Stimulated activated CD8-positive, alpha-beta memory T cell treated with anti-CD3 and anti-CD28 coated beads, Interleukin-2, amount 100 ng/mL, for 1 hour (primary cell): ENCODE data around the gene RABIF.
"Not testable (repeated sequence)": the region's sequence is repeated elsewhere in the genome, so short reads cannot be mapped to it uniquely, and the experiment has no call there.

ENCODE experiments used
- DNase-seq, 2 donors: peaks; one replicate each; pipeline ENCODE4 v3.0.0-alpha.2; 2020; ENCODE audit warnings: low read depth in 2 of 2

The RABIF gene

DNA sequence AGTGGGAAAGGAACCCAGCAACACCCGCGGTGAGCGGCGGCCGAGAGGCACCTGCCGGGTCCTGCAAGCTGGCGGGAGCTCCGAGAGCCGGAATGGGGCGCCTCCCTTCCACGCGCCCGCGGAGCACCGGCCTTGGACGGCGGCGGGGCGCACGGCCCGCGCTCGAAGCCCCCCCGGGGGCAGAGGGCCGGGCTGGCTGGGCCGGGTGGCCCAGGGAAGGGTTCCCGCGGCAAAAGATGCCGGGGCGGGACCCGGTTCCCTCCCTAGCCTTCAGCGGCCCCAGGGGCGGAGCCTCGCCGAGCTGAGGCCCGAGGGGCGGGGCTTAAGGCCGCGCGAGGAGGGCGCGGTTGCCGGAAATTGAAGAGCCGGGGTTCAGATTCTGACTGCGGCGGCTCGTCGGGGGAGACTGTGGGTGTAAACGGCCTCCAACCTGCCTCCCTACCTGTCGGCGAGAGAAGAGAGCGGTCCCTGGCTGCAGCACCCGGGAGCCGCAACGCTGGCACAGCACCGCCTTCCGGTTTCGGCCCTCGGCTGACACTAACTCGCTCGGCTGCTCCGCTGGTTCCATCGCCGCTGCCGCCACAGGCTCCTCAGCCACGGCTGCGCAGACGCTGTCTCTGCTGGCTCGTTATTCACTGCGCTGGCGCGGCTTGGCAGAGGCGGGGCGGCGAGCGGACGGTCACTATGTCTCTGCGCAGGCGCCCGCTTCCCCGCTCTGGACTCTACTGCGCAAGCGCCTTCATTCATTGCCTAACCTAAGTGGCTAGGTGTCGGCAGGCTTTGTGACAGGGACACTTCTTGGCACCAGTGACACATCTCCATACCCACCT is at the start of gene RABIF:
RABIF (minus strand) TSS at position 619 of the 830 bp plus-strand sequence; CDS start at position 568, 51 bp downstream.
- DNase-seq, result peak; percentile 92 to 95

DNA sequence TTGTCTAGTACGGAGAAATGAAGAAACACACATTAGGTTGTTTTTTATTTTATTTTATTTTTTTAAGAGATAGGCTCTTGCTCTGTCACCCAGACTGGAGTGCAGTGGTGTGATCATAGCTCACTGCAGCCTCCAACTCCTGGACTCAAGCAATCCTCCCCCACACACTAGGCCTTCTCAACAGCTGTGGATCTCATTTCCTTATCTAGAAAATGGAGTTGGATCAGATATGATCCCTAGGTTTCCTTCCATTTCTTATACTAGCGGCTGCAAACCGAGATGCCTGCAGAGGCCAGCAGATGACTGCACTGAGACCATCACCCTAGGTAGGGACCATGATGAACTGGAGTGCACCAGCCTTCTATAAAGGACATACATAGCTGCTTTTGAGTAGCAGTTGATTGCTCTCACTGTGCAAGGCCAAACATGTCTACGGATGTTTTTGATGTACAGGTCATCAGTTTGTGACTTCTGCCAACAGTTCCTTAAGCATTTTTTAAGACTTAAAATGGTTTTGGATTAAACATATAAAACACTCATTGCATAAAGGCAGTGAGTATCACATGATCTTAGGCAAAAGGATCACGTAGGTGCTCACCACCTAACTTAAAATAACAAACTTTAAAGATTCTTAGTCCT is 49.5 kb upstream of the RABIF start:
- DNase-seq, result no peak

DNA sequence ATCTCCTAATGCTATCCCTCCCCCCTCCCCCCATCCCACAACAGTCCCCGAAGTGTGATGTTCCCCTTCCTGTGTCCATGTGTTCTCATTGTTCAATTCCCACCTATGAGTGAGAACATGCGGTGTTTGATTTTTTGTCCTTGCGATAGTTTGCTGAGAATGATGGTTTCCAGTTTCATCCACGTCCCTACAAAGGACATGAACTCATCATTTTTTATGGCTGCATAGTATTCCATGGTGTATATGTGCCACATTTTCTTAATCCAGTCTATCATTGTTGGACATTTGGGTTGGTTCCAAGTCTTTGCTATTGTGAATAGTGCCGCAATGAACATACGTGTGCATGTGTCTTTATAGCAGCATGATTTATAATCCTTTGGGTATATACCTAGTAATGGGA is 47.5 kb upstream of the RABIF start:
- DNase-seq, result not testable (repeated sequence)

DNA sequence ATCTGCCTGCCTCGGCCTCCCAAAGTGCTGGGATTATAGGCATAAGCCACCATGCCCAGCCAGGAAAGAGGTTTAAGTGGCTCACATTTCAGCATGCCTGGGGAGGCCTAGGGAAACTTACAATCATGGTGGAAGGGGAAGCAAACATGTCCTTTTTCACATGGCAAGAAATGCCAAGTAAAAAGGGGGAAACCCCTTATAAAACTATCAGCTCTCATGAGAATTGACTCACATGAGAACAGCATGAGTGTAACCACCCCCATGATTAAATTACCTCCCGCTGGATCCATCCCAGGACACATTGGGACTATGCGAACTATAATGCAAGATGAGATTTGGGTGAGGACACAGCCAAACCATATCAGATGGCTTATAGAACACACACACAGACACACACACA is 46.9 kb upstream of the RABIF start:
- DNase-seq, result no peak

DNA sequence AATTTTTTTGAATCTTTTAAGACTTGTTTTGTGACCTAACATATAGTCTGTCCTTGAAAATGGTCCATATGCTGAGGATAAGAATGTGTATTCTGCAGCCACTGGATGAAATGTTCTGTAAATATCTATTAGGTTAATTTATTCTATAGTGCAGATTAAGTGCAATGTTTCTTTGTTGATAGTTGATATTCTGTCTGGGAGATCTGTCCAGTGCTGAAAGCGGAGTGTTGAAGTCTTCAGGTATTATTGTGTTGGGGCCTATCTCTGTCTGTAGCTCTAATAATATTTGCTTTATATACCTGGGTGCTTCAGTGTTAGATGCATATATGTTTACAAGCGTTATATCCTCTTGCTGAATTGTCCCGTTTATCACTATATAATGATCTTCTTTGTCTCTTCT is 45.8 kb upstream of the RABIF start:
- no peak for DNase-seq

DNA sequence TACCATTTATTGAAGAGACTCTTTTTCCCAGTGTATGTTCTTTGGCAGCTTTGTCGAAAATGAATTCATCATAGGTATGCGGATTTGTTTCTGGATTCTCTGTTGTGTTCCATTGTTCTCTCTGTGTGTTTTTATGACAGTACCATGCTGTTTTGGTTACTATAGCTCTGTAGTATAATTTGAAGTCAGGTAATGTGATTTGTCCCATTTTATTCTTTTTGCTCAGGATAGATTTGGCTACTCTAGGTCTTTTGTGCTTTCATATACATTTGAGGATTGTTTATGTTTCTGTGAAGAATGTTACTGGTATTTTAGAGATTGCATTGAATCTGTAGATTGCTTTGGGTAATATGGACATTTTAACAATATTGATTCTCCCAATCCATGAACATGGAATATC is 43.5 kb upstream of the RABIF start:
- no peak for DNase-seq

DNA sequence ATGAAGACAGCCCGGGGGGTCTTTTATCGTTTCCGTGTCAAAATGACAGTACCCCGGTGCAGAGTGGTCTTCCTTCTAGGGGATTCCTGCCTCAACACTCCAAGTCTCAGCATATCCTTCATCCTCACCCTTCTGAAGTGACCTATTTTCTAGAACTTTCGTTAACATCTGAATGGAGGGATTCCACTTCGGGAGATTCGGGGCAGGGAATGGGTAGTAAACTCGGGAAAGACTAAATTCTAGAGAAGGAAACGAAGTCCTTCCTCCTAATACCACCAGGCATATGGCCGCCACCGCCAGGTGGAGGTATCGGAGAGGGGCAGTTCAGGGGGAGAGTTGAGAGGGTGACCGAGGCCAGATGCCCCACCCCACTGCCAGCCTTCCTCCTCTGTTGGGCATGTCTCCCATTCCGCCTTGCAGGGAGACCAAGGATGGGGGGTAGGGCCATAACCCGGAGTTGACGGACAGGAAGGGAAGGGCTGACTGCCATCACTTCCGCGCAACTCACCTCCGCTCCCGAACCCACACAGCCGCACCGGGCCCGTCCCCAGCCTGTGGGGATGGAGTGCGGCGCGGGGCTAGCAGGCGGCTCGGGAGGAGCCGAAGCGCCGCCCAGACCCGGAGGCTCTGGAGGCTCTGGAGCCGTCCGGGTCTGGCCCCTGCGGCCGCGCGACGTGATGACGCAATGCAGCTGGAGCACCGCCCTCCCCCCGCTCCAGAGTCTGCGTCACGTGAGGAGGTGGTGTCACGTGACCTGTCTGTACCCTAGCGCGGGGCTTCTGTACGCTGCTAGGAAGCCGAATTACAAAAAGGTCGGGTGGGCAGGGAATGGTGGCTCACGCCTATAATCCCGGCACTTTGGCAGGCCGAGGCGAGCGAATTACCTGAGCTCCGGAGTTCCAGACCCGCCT is 37.9 kb upstream of the RABIF start, which contains the start of gene KLHL12:
KLHL12 (minus strand) TSS at position 654 of the 911 bp plus-strand sequence. CDS start 2,072 bp downstream, outside the sequence.
- peak; percentile 88 to 91 for DNase-seq

DNA sequence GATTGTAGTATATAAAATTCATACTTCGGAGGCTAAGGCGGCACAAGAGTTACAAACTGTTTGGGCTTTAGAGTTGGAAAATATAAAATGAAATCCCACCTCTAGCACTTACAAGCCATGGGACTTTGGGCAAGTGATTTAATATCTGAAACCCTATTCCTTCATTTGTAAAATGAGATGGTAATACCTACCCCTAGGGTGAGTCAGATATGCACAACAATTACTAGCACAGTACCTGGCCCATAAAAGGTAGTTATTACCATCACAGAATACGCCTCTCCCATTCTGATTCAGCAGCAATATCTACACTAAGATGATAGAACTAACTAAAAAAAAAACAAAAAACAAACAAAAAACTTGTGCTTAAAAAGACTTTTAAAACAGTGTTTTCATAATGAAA is 34.6 kb upstream of the RABIF start:
- DNase-seq, result no peak

DNA sequence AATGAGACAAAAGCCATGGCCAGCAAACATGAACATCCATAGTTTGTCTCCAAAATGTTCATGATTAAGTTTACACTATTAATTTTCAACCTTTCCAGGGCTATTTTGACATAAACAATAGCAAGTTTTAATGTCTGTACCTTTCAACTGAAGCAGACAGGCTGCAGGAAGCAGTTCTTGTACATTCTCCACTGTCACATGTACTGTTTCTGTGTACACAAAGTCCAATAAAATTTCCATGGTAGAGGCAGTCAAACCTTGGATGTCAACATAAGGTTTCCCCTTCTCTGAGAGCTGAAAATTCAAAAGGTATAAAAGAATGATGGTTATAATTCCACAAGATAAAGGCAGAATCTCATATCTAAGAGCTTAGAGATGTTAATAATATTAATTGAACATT is 30.7 kb upstream of the RABIF start:
- no peak for DNase-seq

DNA sequence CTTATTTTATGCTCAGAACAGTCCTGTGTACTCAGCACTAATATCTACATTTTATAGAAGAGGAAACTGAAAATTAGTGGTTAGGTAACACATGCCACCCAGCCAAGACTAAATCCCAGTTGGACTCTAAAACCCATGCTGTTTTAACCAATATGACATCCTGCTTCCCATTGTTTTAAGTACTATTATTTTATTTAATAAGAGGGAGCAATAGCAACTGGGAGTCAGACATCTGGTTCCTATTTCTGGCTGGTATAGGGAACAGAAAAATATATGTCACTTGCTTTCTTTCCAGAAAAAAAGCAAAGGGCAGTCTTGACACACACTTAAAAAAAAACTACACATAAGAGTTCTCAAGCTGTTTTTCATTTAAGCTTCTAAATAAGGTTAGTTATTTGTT is 26.2 kb upstream of the RABIF start:
- no peak for DNase-seq

DNA sequence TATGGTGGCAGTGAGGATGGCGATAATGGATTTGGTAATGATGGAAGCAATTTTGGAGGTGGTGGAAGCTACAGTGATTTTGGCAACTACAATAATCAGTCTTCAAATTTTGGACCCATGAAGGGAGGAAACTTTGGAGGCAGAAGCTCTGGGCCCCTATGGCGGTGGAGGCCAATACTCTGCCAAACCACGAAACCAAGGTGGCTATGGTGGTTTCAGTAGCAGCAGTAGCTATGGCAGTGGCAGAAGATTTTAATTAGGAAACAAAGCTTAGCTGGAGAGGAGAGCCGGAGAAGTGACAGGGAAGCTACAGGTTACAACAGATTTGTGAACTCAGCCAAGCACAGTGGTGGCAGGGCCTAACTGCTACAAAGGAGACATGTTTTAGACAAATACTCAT is 23.5 kb upstream of the RABIF start:
- not testable (repeated sequence) for DNase-seq

DNA sequence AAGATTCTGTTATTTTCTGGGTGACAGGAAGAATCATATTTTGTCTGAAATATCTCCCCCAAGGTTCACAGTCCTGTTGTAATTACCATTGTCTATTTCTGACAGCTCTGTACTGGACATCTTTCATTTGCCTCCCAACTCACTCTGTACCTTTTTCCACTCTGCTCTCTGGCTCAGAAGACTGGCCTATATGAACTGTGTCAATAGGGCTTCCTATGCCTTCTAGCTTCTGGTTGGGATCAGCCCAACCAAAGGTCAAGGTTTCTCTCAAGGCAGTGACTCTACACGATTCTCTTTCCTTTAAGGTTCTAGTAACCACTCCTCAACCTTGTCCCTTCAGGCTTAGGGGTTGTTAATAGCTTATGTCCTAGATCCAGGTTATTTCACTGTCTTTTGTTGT is 20.5 kb upstream of the RABIF start:
- no peak for DNase-seq

DNA sequence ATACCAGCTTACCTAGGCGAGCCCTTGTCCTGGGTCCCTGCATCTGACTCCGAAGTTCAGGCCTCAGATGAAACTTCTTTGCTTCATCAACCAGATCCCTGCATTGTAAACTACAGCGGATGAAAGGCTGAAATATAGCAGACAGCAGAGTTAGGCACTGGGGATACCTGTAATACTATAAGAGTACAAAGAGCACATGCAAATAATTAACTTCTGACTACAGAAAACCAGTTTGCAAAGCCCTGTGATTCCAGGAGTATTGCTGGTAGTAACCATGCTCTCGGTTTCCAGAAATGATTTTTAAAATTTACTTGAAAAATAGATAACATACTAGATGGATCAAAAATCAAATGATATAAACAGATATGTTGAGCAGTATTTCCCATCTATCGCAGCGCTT is 20.0 kb upstream of the RABIF start:
- no peak for DNase-seq

DNA sequence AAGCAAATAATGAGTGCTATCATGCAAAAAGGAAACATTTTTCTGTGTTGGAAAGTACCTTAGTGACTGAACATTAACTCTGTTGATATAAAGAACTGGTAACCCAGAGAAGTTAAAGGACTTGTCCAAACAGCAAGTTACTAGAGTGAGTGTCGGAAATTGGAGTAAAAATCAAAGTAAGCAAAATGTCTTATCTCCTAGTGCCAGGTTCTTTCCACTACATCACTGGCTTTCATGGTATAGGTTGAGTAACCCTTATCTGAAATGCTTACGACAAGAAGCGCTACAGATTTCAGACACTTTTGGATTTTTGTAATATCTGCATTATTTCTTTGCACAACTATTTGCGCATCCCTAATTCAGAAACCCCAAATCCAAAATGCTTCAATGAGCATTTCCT is 16.4 kb upstream of the RABIF start:
- DNase-seq, result no peak

DNA sequence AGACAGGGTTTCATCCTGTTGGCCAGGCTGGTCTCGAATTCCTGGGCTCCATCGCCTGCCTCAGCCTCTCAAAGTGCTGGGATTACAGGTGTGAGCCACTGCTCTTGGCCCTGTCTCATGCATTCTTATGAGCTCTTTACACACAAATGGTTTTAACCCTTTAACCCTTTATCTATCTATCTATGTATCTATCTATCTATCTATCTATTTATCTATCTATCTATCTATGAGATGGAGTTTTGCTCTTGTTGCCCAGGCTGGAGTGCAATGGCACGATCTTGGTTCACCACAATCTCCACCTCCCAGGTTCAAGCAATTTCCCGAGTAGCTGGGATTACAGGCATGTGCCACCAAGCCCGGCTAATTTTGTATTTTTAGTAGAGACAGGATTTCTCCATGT is 14.9 kb upstream of the RABIF start:
- not testable (repeated sequence) for DNase-seq

DNA sequence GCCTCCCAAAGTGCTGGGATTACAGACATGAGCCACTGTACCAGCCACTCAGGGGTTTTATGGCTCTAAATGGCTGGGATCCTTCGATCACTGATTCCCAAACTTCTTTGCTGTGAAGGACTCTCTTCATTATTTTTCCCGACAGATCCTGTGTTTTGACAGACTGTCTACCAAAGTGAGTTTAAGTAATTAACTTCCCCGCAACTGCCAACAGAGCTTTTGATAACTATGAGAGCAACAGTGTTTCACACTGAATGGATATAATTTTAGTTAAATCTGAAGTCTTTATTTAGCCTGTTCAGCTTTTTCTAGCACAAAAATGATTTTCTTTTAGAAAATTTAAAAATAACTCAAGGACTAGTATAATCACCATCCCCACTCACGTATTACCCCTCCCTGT is 12.6 kb upstream of the RABIF start:
- no peak for DNase-seq

DNA sequence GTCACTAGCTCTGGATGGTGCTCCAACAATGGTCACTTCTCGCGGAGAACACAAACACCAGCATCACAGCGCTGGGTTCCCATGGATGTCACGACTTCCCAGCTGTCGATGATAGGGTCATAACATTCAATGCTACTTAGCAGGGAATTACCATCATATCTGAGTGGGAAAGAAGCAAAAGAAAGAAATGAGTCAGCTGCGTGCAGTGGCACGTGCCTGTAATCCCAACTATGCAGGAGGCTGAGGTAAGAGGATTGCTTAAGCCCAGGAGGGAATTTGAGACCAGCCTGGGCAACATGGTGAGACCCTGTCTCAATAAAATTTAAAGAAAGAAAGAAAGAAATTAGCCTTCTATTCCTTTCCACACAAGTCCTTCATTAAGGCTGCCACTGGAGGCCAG is 3.6 kb upstream of the RABIF start:
- no peak for DNase-seq

DNA sequence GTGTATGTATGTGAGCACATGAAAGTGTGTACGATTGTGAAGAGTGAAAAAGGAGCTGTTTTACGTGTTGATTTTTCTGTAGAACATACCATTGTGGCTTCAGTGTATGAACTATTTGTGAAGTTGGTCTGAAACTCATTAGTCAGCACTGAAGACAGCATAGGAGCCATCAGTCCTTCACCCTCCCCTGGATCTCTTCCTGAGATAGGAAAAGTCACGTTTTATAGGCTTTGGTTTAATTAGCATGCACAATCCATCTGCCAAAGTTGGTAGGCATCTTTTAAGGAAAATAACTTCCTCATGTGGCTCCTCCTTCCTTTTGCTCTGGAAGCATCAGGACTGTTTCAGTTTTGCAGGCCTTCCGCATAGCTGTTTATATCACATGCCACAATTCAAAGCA is 1.4 kb upstream of the RABIF start:
- DNase-seq, result no peak

DNA sequence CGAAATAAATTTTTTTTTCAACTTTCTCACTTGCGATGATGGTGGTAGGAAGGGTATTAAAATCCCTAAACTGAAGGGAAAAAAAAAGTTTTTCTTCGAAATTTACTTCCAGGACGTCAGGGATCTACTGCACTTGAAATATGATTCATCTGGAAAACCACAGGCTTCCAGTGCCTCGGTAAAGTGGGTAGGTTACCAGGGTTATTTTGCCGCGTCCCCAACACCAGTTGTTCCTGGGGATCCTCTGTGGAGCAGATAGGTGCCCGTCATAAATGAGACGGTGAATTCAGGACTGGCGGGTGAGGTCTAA is 773 bp downstream of the RABIF start:
- no peak for DNase-seq

DNA sequence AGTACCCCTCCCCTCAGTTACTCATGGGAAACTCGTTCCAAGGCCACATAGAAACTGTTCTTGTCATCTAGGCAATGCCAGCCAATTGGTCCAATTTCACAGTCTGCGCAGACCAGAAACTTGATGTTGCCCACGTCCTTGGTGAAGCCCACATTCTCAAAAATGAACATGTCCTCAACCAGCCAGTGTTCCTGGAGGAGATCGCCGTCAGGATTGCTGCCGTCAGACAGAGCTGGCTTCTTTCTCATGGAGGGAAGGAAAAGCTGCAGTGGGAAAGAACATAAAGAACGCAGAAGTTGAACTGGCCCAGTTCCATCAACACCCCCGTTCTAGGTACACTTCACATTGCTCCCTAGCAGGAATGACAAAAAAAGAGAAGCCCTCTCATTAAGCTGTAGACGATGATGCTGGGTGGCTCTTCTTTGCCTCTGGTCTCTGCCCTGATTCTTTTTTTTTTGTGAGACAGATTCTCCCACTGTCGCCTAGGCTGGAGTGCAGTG is 7.9 kb downstream of the RABIF start:
- DNase-seq, result no peak

DNA sequence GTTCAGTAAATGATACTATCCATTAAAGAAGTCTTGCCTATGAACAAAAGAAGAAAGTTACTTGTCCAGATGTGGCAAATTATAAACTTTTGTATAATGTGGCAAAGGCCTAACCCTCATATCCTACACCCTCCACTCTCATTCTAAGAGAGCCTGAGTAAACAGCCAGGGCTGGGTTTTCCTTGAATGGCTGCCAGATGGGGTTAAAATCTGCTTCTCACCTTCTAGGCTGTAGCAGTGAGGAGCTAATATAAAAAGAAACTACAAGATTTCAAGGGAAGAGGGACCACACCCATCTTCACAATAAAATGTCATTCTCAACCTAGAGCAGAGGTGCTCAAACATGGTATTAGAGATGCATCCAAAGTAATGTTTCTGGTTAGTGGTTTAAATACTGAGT is 8.9 kb downstream of the RABIF start:
- DNase-seq, result no peak

DNA sequence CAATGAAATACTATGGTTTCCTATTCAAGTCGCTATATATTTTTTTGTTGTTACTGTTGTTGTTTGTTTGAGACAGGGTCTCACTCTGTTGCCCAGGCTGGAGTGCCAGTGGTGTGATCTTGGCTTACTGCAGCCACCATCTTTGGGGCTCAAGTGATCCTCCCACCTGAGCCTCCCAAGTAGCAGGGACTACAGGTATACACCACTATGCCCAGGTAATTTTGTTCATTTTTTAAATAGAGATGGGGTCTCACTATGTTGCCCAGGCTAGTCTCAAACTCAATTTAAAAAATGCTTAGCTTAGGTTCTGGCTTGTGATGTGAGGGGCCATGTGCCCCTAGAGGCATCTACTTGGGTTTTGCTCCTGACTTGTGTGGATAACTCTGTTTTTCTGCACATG is 9.8 kb downstream of the RABIF start:
- no peak for DNase-seq
